Esophagus muscularis mucosa (tissue), 4 donors: ENCODE results near the gene MYLK.

Experiments used
- EP300 ChIP-seq: sonication (generic); formaldehyde crosslinking; IDR thresholded peaks from one replicate; pipeline ENCODE4 v1.6.1; 2017; ENCODE audit warnings: antibody characterized with exemption
- POLR2A ChIP-seq: fragments of 450-650 bp; IDR thresholded peaks from one replicate; pipeline ENCODE4 v1.6.1; 2017; ENCODE audit warnings: antibody characterized with exemption, moderate library complexity, mild to moderate bottlenecking, low read depth
- POLR2AphosphoS5 ChIP-seq, 2 donors: sonication (generic); formaldehyde crosslinking; IDR thresholded peaks; one replicate each; pipeline ENCODE4 v1.6.1; 2017; ENCODE audit warnings: antibody characterized with exemption in 2 of 2
- TF ChIP-seq, protein P1 (sequence below), 3 experiments: fragments of 200-600 bp in 2 of 3; fragments of 450-650 bp in 1 of 3; sonication (generic) in 2 of 3; IDR thresholded peaks; one replicate each; pipeline ENCODE4 v1.5.1; 2017 to 2019; ENCODE audit warnings: antibody characterized with exemption in 3 of 3, mild to moderate bottlenecking in 2 of 3, moderate library complexity in 1 of 3

DNA sequence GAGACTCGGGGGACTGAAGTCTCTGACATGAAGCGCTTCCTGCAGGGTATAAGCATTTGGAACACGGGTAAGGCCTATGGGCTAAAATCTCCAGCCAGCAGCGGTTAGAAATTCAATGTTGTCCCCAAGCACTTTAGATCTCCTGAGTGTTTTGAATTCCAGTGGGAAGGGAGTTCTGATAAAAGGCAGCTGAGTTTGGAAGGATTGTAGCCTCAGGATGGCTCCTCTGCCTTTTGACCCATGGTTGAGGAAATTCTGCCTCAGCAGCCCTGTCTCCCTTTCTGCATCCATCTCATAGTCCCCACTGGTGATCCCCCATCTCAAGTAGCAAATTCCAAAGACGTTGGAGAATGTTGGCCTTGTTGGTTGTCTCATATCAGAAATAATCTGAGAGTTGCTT is 275.1 kb downstream of the MYLK start:
- TF ChIP-seq, protein P1, sequence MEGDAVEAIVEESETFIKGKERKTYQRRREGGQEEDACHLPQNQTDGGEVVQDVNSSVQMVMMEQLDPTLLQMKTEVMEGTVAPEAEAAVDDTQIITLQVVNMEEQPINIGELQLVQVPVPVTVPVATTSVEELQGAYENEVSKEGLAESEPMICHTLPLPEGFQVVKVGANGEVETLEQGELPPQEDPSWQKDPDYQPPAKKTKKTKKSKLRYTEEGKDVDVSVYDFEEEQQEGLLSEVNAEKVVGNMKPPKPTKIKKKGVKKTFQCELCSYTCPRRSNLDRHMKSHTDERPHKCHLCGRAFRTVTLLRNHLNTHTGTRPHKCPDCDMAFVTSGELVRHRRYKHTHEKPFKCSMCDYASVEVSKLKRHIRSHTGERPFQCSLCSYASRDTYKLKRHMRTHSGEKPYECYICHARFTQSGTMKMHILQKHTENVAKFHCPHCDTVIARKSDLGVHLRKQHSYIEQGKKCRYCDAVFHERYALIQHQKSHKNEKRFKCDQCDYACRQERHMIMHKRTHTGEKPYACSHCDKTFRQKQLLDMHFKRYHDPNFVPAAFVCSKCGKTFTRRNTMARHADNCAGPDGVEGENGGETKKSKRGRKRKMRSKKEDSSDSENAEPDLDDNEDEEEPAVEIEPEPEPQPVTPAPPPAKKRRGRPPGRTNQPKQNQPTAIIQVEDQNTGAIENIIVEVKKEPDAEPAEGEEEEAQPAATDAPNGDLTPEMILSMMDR (IDR thresholded peaks at IDR 0.05), result no peak
- TF ChIP-seq POLR2A, result no peak
- TF ChIP-seq EP300, result no peak
- peak in 1 of 2 donors; percentile 28 for TF ChIP-seq POLR2AphosphoS5 (IDR thresholded peaks at IDR 0.05)
